Endothelial cell (in vitro differentiated cells): ENCODE measurements around the gene SERTAD3. TPM values are rescaled to one million over a fixed set of nuclear protein-coding genes. Genes with fewer than 3 reads are reported as not detected.
A peak's percentile ranks its signal among the peaks of the same experiment; 100 is the strongest.
"Not testable (repeated sequence)": the region's sequence is repeated elsewhere in the genome, so short reads cannot be mapped to it uniquely, and the experiment has no call there.

Source experiments
- DNase-seq: peaks from one replicate; pipeline ENCODE4 v3.0.0; 2021; ENCODE audit warnings: low spot score
- H3K27ac Mint-ChIP-seq: one replicate; pipeline ENCODE4 v1.8.0; 2021; ENCODE audit warnings: mixed read lengths, inconsistent platforms; ENCODE audit not compliant: unreplicated experiment
- H3K27me3 Mint-ChIP-seq: one replicate; pipeline ENCODE4 v1.8.0; 2021; ENCODE audit warnings: mild to moderate bottlenecking, moderate library complexity, mixed read lengths, inconsistent platforms; ENCODE audit not compliant: unreplicated experiment
- H3K36me3 Mint-ChIP-seq: one replicate; pipeline ENCODE4 v1.8.0; 2021; ENCODE audit warnings: mild to moderate bottlenecking, low read depth, mixed read lengths, inconsistent platforms; ENCODE audit not compliant: unreplicated experiment
- H3K4me1 Mint-ChIP-seq: one replicate; pipeline ENCODE4 v1.8.0; 2021; ENCODE audit warnings: mild to moderate bottlenecking, mixed read lengths, inconsistent platforms; ENCODE audit not compliant: unreplicated experiment
- H3K4me3 Mint-ChIP-seq: one replicate; pipeline ENCODE4 v1.8.0; 2021; ENCODE audit warnings: mild to moderate bottlenecking, mixed read lengths, inconsistent platforms; ENCODE audit not compliant: unreplicated experiment
- H3K9me3 Mint-ChIP-seq: one replicate; pipeline ENCODE4 v1.8.0; 2021; ENCODE audit warnings: mixed read lengths, inconsistent platforms; ENCODE audit not compliant: unreplicated experiment
- CTCF ChIP-seq: fragments of 200-600 bp; sonication (generic); IDR thresholded peaks from one replicate; pipeline ENCODE4 v1.5.0; 2021; ENCODE audit warnings: antibody characterized with exemption; ENCODE audit not compliant: unreplicated experiment
- total RNA-seq: library from RNA; stranded (reverse); fragmentation: NEBNext Ultra II Directional; extraction: Animal tissue kit (Norgen Biotek cat#: 25700); gene quantifications from one replicate; pipeline ENCODE4 v1.2.1, GENCODE V29; 2021; ENCODE audit not compliant: unreplicated experiment

Gene SERTAD3
- total RNA-seq, 1 donor from 2014 or later = 42.9 TPM

- Mint-ChIP-seq H3K27ac (peak overlapping the region; percentile 82), H3K4me1 (peaks cover 18% of the 10 kb centered on the region), H3K36me3 (peaks cover 21% of the 10 kb centered on the region), H3K9me3 (no peaks in the 10 kb centered on the region), H3K4me3 (peak overlapping the region; percentile 90), H3K27me3 (peaks cover 7% of the 10 kb centered on the region)
- no peak for DNase-seq
- no peak for TF ChIP-seq CTCF
Observed at GRCh38 chr19:40441719-40442253, 2.3 kb downstream of the SERTAD3 start.

- Mint-ChIP-seq H3K36me3 (peaks cover 15% of the 10 kb centered on the region), H3K4me1 (peaks cover 13% of the 10 kb centered on the region), H3K27ac (peak overlapping the region; percentile 16), H3K27me3 (peaks cover 6% of the 10 kb centered on the region), H3K9me3 (no peaks in the 10 kb centered on the region), H3K4me3 (no peak overlapping the region)
- no peak for DNase-seq
- TF ChIP-seq CTCF = no peak
Observed at GRCh38 chr19:40438284-40438683, 5.9 kb downstream of the SERTAD3 start.

- peak overlapping the region; percentile 89 for H3K4me3 Mint-ChIP-seq
- peak; percentile 76 for DNase-seq
- H3K9me3 Mint-ChIP-seq = no peaks in the 10 kb centered on the region
- H3K36me3 Mint-ChIP-seq = no peaks in the 10 kb centered on the region
- peaks cover 6% of the 10 kb centered on the region for H3K27me3 Mint-ChIP-seq
- no peak for TF ChIP-seq CTCF
- peak overlapping the region; percentile 97 for H3K27ac Mint-ChIP-seq
- H3K4me1 Mint-ChIP-seq = peaks cover 8% of the 10 kb centered on the region
Observed at GRCh38 chr19:40433391-40434216, 10.5 kb downstream of the SERTAD3 start.

- DNase-seq, H3K4me1 Mint-ChIP-seq, H3K36me3 Mint-ChIP-seq, H3K9me3 Mint-ChIP-seq, H3K27me3 Mint-ChIP-seq: not testable (repeated sequence)
- H3K4me3 Mint-ChIP-seq = peak overlapping the region; percentile 89
- H3K27ac Mint-ChIP-seq = peak overlapping the region; percentile 97
Observed at GRCh38 chr19:40432760-40433159, 11.4 kb downstream of the SERTAD3 start.

GRCh38 chr19:40431698-40432097, 12.4 kb downstream of the SERTAD3 start:
- Mint-ChIP-seq H3K27ac (no peak overlapping the region), H3K27me3 (peaks cover 8% of the 10 kb centered on the region), H3K4me3 (no peak overlapping the region), H3K9me3 (no peaks in the 10 kb centered on the region), H3K4me1 (peaks cover 8% of the 10 kb centered on the region), H3K36me3 (no peaks in the 10 kb centered on the region)
- no peak for DNase-seq
- no peak for TF ChIP-seq CTCF

GRCh38 chr19:40430242-40430641, 13.9 kb downstream of the SERTAD3 start:
- H3K4me3 Mint-ChIP-seq, H3K27ac Mint-ChIP-seq, H3K27me3 Mint-ChIP-seq, H3K36me3 Mint-ChIP-seq, DNase-seq, H3K4me1 Mint-ChIP-seq, H3K9me3 Mint-ChIP-seq: not testable (repeated sequence)

- H3K27ac Mint-ChIP-seq = not testable (repeated sequence)
Observed at GRCh38 chr19:40428197-40428596, 15.9 kb downstream of the SERTAD3 start.

More at GRCh38 chr19:40428197-40428596, 15.9 kb downstream of the SERTAD3 start:
- not testable (repeated sequence) for H3K4me1 Mint-ChIP-seq, DNase-seq, H3K36me3 Mint-ChIP-seq, H3K4me3 Mint-ChIP-seq, H3K9me3 Mint-ChIP-seq
- peaks cover 14% of the 10 kb centered on the region for H3K27me3 Mint-ChIP-seq
